GM21723 (cell line): ENCODE results near the gene ANKRD23.
"Not testable (repeated sequence)": the region's sequence is repeated elsewhere in the genome, so short reads cannot be mapped to it uniquely, and the experiment has no call there.

Source experiments
- ATAC-seq: cut with Tn5 transposase; IDR thresholded peaks from one replicate; pipeline ENCODE4 v1.9.1; 2021; ENCODE audit warnings: mild to moderate bottlenecking, moderate library complexity; ENCODE audit not compliant: unreplicated experiment

ANKRD23 gene

DNA sequence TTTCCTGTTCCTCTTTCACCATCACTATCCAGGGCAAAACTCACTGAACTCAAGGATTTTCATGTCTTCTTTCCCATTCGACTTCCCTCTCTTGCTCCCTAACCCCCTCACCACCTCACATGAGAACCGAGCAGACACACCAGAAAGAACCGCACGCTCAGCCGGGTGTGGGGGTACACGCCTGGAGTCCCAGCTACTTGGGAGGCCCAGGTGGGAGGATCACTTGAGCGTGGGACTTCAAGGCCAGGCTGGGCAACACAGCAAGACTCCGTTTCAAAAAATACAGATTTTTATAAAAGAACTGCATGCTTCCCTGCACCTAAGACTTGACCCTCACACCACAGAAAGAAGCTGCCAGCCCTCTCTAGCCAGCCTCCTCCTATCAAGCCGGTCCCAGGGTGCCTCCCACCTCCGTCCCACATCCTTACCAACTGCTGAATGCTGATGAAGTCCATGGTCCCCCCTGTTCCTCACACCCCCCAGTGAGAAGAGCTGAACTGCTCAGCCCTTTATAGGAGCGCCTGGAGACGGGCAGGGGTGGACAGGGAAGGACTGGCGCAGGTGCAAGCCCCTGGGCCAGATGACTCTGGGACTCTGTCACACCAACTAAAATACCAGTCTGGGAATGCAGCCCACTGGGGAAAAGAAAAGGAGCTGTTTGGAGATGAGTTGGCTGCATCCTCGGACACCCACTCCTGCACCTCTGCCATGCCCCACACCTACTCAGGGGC is at the start of gene ANKRD23:
TSS of gene ANKRD23 (minus strand) at position 484 of the 731 bp plus-strand sequence. CDS start at position 455, 29 bp downstream.
- ATAC-seq, result no peak

DNA sequence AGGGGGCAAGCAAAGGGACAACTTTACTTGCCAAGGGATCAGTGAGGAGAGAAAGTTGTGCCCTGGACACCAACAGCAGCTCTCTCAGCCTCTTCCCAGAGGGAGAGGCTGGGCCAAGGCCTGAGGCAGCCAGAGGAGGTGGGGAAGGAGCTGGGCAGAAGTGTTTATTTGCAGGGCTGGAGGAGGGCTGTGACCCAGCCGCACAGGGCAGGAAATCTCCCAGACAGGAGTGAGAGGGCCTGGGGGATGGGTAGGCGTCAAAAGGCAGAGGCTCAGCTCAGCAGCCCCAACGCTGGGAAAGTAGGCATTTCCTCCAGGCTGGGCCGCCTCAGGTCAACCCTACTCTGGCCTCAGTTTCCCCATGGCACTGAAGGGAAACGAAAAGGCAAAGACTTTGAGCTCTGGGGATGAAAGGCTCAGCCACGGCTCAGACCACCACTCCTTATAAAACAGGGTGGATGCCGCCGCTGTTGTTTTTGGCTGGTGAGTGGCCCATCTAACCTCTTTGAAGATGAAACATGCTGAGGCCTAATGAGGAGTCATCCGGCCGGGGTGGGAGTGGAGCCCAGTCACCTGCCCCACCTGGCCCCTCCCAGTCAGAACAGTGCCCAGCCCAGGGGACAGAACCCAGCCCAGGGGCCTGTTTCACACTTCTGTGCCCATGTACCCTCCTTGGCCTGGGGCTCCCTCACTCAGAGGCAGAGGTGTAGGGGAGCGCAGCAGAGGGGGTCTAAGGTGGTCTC is 47.9 kb upstream of the ANKRD23 start:
- ATAC-seq, result no peak

DNA sequence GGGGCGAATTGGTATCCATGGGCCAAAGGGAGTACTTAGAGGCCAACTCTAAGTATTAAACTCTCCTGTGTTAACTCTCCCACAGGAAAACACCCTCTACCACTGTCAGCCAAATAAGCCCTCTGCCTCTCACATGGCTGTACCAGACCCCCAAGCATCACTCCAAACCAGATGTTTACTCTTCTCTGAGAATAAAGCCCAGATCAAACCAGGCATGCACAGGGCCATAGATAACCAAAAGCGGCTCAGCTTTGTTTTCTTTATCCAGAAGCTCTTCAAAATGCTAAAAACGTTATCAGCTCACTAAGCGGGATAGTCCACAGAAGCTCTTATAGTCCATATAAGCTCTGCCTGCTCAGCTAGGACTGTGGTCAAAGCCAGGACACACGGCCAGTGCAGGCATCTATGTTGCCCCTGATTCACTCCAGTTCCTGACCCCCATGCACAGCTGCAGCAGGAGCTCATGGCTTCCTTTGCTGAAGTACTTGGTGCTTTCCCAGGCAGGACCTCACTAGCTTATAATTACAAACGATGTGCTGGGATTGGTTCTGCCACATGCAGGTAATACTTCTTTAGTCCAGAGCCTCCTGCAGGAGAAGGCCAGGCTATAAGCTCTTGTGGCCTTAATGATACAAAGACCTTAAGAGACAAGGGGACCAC is 47.0 kb upstream of the ANKRD23 start:
- ATAC-seq, result no peak

DNA sequence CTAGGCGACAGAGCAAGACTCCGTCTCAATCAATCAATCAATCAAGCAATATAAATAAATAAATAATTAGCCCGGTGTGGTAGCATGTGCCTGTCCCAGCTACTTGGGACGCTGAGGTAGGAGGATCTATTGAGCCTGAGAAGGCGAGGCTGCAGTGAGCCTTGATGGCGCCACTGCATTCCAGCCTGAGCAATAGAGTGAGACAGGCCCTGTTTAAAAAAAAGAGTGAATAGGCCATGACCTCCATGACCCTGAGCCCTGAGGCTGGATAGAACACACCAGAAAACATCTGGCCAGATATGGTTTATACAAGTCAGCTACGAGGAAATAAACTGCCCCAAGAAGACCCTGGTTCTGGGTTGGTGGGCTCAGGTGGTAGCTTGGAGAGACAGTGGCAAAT is 46.4 kb upstream of the ANKRD23 start:
- no peak for ATAC-seq

DNA sequence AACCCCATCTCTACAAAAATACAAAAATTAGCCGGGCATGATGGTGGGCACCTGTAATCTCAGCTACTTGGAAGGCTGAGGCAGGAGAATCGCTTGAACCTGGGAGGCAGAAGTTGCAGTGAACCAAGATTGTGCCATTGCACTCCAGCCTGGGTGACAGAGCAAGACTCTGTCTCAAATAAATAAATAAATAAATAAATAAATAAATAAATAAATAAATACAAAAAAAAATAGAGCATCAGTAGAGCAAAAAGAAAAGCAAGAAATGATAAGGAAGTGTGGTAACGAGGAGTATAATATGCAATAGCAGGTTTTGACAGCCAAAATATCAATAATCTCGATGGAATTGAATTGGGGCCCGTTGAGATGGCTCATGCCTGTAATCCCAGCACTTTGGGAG is 45.7 kb upstream of the ANKRD23 start:
- not testable (repeated sequence) for ATAC-seq

- no peak for ATAC-seq
These were observed 44.5 kb upstream of the ANKRD23 start for GRCh38 chr2:96888072-96889011.

DNA sequence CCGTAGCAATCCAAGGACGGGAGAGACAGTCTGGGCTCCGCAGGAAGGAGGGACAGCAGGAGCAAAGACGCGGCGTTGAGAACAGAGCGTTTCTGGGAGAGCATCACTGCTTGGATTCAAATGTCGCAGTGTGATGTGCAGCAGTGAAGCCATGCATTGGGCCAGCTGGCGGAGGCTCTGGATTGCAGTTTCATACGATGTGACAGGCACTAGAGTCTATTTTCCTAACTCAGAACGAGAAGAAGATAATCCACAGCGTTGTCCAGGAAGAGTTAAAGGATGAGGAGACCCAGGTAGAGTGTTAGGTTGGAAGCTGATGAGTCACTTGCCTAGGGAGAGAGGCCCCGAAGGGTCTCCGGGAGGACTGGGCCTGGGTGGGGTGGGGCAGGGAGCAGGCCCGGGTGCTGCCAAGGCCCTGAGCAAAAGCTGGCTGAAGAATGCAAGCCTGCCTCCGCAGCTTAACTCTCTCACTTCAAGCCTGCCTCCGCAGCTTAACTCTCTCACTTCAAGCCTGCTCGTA is 43.7 kb upstream of the ANKRD23 start:
- no peak for ATAC-seq

GRCh38 chr2:96885432-96886347 is 41.9 kb upstream of the ANKRD23 start:
- ATAC-seq, result no peak

GRCh38 chr2:96884299-96885094 is 40.7 kb upstream of the ANKRD23 start:
- no peak for ATAC-seq

- no peak for ATAC-seq
These were observed 39.5 kb upstream of the ANKRD23 start for GRCh38 chr2:96883306-96883705.

- no peak for ATAC-seq
These were observed 39.1 kb upstream of the ANKRD23 start for GRCh38 chr2:96882906-96883305.

DNA sequence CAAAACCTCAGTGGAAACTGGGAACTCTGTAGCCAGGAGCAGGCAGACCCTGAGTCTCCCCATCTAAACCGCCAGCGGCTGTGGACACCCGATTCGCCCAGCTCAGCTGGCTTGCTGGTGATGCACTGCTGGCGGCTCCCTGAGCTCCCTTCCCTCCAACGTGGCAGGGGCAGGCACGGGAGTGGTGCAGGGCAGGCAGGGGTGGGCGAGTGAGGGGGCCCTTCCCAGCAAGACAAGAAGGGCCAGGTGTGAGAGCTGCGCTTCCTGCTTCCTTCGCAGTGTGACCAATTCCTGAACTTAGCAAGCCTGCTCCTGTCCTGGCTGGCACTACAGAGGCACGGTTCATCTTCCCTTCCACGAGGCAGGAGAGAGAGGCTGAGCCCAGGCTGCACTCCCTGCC is 38.4 kb upstream of the ANKRD23 start:
- no peak for ATAC-seq

- no peak for ATAC-seq
These were observed 37.8 kb upstream of the ANKRD23 start for GRCh38 chr2:96881349-96882195.

DNA sequence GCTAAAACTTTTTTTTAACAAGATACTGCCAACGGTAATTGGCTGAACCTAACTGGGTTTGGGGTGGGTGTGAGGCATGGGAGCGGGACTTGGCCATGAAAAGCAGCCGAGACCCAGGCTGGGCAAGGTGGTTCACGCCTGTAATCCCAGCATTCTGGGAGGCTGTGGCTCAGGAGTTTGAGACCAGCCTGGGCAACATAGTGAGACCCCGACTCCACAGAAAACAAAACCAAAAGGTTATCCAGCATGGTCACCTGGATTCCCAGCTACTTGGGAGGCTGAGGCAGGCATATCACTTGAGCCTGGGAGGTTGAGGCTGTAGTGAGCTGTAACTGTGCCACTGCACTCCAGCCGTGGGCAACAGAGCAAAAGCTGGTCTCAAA is 37.1 kb upstream of the ANKRD23 start:
- ATAC-seq, result no peak

GRCh38 chr2:96879545-96880040 is 35.8 kb upstream of the ANKRD23 start:
- no peak for ATAC-seq

DNA sequence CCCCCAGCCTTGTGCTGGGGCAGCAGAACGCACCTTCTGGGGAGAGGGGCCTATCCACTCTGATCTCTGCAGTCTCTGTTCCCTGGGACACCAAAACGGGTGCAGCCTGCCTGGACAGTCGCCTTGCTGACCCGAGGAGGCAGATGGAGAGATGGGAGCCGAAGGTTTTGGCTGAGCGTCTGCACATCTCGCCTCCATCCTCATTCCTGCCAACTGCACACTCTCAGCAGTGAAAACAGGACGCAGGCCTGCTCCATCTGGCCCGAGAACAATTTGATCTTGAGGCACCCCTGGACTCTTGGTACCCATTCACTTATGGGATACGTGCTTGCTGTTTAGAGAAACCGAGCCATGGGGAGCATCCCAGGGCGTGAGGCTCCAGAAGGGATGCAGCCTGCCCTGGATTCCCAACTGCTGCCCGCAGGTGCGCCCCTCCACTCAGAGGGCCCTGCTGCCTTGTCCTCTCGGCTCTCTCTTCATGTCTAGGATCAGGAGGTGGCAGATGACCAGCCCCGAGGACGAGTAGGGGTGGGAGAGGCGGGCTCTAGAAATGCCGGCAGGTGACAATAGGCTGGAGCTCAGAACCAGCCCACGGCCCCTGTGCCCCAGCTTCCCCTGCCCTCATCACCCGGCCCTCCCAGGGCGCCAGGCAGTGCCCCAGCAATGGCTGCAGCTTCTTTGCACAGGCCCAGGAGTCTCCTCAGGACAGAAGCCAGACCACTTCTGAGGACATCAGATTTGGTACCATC is 35.1 kb upstream of the ANKRD23 start:
- ATAC-seq, result no peak

DNA sequence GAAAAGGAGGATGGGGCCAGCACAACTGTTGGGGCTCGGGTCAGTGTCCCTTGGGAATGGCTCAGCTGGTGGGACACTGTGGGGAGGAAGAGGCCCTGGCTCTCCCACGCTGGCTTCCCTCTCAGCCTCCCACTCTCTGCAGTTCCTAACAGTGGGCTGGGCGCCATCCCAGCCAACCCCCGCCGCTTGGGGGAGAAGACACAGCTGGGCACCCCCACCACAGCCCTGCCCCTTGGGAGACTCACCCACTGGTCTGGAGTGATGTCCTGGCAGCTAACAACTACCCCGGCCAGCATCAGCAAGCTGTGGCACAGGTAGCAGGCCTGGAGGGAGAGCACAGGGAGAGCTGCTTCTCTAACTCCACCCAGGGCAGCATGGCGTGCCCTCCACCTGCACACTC is 34.4 kb upstream of the ANKRD23 start:
- ATAC-seq, result no peak
